C1 segment of cervical spinal cord (tissue), 14 donors: Measurements from ENCODE around the gene DSC2.
"Not testable (repeated sequence)": the region's sequence is repeated elsewhere in the genome, so short reads cannot be mapped to it uniquely, and the experiment has no call there.

Experiments used
- DNase-seq, 14 donors: peaks; one replicate each; lab custom pipeline; 2025; lab: John Stamatoyannopoulos, UW

DSC2 gene

DNA sequence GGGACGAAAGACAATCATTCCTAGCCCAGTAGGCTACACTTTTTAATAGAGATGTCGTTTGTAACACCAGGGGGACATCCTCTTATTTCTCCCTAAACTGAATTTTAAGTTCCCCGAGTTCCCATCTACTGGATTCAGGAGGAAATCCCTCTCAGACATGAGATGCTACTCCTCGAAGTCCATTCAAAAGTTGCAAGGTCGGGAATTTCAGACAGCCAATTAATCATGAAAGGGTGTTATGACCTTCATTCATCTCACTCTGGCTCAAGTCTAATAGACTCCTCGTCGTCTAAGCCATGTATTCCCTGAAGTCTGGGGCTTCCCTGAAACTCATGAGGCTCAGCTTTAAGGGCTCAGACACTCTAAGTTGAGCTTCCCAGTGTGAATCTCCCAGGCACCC is 58.5 kb downstream of the DSC2 start:
- no peak for DNase-seq

DNA sequence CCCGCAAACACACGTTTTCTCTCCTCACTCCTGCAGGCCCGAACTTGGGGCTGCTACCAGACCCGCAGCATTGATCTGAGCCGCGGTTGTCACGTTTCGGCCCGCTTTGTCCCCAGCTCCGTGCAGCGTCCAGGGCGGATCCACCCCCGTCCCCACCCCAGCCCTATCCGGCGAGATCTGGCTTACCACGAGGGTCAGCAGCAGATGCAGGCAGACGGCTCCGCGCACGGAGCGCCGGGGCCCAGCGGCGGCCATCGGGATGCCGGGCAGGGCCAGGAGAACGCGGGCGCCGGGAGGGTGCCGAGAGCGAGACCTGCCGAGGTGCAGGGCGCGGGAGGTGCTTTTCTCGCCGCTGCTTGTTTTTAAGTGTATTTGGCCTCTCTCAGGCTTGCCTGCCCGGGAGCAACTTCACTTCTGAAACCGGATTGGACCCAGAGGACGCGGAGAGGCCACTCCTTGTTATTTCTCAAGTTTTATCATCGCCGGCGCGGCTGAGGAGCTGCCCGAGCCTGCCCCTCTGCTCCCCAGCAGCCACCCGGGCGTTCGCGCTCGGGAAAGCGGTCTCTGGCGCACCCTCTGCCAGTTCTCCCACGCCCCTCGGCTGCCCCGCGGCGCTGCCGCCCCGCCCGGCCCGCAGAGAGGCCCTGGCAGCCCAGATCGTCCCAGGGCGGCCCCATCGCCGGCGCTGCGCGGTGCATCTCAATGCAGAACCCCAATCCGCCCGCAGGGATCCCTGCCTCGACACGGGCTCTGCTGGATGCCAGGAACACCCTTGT is 59.6 kb downstream of the DSC2 start, which contains the start of gene DSC3:
Gene DSC3 (minus strand): TSS at position 337 of the 776 bp plus-strand sequence. CDS start 82 bp downstream, at position 255.
- no peak for DNase-seq

DNA sequence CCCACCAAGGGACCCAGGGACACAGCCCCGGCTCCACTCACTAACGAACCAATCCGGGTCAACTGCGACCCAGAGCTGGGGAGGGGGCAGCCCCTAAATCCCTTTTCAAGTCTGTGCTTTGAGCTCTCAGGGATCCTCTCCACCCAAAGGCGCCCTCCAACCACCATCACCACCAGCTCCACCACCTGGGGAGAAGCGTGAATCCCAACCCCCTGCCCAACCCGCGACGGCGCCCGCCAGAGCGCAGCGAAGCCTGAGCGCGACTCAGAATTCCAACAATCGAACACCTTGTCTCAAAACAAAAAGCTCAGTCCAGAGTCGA is 60.2 kb downstream of the DSC2 start:
- DNase-seq: no peak

DNA sequence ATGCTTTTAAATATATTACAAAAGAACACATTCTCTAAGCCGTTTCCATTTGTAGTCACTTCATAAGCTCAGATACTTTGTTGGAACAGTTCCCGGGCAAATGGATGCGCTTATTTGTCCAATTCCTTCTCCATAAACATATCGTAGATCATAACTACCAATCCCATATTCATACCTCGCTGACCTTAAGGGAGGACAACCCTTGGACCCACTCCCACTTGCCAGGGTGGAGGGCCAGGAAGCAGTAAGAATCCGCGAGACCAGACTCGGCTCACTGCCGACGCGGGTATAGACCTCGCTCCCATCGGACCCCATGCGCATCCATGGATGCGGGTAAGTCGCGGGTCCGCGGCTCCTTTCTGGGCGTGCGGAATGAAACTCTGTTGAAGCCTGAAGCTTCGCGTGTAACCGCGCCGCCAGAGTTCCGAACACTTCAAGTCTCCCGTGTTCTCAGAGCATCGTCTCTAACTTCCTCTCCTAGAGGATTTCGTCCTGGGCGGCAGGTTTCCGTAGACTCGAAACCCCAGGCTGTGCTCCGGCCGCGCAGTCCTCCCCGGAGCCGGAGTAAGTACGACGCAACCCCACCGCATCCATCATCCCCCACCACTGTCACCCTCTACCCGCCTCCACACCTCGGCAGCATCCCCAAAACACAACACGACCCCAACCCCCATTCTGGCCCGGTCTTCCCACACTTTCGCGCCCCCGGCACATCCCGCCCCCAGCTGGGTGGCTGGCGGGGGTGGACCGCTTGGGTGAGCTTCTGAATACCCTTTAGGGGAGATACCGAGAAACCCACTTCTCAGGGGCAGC is 60.7 kb downstream of the DSC2 start:
- no peak for DNase-seq

DNA sequence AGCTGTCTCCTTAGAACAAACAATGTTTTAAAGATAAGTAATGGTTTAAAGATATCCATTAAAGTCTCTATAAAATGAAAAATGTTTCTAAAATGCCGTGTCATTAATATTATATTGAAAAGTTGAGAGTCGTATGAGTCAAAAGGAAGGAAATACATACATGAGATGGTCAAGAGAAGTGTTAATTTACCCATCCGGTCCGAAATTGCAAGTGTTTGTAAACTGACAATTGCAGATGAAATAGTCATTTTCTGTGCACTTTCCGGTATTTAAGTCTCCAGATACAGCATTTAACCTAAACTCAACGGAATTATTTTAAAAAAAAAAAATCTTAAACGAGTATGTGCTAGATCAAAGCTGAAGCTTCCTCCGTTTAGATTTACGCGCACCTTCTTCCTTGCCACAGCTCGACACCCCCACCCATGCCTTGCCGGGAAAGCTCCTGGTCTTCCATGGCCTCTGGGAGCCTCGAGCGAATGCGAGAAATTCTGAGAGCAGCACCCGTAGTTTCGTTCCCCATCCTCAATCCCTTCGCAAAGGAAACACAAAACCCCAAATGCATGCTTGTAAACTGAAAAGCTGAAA is 61.4 kb downstream of the DSC2 start:
- no peak for DNase-seq

DNA sequence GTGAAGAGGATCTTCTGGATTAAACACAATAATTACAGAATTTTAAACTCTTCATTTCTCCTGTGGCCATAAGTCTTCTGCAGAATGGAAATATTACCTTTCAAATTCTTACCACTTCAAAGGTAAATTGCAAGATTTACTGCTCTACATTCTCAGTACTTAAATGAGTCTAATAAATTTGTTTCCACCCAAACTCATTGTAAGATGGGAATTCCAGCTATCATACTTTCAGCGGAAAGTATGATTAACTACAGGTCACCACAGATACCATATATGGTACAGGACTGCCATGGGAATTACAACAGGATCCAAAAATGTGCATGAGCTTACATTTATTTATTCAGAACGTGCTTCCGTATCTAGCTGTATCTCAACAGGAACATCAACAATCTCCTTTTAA is 62.8 kb downstream of the DSC2 start:
- no peak for DNase-seq

DNA sequence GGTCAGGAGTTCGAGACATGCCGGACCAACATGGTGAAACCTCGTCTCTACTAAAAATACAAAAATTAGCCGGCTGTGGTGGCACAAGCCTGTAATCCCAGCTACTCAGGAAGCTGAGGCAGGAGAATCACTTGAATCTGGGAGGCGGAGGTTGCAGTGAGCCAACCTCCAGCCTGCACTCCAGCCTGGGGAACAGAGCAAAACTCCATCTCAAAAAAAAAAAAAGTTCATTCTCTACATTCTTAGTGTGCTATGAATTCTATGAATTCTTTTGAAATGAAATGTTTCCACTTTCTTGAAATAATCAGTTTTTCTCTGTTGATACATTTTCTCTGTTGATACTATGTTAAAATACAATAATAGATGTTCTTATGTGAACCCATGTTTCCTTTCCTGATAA is 64.5 kb downstream of the DSC2 start:
- not testable (repeated sequence) for DNase-seq

DNA sequence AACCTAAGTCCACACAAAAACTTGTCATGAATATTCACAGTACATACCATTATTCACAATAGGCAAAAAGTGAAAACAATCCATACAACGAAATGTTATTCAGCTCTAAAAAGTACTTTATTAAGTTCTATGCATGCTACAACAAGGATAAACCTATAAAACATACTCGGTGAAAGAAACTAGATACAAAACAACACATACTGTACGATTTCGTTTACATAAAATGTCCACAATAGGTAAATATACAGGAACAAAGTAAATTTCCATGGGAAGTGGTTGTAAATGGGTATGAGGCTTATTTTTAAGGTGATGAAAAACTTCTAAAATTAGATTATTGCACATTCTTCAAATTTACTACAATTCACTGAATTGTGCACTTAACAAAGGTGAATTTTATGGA is 67.7 kb downstream of the DSC2 start:
- DNase-seq: no peak

DNA sequence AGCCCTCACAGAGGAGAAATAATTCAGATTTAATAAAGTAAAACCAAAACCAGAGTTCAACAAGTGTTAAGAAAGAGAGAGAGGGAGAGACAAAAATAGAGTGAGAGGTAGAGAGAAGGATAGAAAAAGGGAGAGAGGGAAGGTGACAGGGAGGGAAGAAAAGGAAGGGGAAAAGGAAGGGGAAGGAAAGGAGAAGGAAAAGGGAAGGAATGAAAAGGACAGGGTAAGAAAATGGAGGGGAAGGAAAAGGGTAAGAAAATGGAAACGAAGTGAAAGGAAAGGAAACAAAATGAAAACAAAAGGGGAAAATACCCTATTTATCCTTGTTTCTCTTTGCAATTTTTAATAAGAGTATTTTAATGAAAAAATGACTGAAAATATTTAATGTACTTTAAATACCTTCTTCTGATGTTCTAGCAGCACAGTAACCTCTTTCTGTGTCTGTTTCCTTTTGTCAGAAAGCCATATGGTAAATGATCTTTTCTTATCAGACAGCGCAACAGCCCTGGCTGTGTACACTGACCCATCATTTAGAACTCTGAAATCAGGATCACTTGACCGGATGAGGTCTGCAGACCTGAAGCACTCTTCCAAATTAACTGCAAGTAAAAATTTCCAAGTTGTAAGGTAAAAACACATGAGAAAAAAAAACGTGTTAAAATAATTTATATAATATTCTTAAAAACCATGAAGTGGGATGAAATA is 71.5 kb downstream of the DSC2 start:
- DNase-seq: no peak

DNA sequence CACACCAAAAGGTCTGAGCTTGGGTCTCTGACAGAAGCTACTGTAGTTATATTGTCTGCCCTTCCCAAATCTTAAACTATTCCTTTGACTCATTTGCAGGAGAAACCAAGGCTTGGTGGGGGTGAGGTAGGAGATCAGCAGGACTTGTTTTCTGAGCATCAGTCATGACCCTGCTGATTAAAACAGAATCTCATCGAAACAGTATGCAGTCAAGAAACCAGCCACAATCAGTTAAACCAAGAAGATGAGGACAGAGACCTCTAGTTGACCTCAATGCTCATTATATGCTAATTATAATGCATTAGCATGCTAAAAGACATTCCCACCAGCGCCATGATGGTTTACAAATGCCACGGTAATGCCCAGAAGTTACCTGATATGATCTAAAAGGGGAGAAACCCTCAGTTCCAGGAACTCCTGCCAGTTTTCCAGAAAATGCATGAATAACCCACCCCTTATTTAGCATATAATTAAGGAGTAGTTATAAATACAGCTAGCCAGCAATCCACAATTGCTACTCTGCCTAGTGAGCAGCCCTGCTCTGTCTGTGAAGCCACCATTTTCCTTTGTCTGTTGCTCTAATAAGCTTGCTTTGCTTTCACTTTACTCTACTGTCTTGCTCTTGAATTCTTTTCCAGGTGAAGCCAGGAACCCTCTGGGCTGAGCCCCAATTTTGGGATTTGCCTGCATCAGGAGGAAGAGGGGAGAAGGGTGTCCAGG is 86.3 kb downstream of the DSC2 start:
- DNase-seq: no peak

DNA sequence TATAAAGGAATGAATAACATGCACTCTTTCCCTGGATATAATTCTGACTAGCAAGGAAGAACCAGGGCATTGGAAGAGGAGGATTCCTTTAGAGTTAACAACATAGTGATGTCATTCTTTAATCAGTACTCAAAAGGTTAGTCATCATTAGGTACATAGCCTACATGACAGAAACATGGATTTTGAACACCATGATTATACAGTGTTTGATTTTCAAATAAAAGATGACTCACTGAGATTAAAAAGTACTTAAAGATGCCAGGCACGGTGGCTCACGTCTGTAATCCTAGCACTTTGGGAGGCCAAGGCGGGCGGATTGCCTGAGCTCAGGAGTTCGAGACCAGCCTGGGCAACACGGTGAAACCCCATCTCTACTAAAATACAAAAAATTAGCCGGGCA is 90.8 kb downstream of the DSC2 start:
- DNase-seq: not testable (repeated sequence)

DNA sequence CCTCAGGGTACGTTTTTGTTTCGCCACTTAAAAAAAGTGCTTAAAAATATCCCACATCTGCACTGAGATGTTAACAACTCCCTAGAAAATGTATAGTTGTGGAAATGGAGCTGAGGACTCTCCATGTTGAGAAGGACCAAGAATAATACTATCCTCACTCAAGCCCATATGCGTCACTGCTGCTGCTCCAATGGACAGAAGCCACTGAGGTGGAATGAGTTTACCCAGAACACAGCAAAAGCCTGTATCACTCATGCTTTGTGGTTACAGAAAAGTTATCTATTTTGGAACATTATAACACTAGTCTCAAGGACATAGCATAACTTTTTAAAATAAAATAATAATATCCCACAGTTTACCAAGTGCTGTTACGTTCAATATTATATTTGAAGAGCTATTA is 91.6 kb downstream of the DSC2 start:
- no peak for DNase-seq
